ENCODE measurements around the gene CAMK1D.

Gene CAMK1D

DNA sequence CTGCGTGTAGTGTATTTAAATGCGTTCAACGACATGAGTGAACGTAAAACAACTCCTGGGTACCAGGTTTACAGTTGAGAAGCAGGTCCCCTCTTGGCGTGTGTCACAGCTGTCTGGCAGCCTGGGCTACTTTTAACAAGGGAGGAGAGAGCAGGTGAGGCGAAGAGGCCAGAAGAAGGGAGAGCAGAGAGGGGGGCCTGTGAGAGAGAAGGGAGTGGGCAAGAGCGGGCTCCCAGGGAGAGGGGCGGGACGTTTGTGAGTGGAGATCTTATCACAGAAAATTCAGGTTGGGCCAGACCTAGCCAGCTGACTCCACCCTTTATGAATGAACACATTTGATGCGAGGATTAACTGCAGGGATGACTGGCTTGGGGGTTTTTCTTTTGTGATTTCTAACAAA, 154.0 kb downstream of the CAMK1D start:
- no peak overlapping the region; the same call in 1 of the 2 replicates for H3K27ac ChIP-seq
- no peak for TF ChIP-seq CTCF (conservative IDR thresholded peaks at IDR 0.05)

- H3K27ac ChIP-seq: no peak overlapping the region
- TF ChIP-seq CTCF (conservative IDR thresholded peaks at IDR 0.05): no peak
Observed at GRCh38 chr10:12504176-12504575, 154.8 kb downstream of the CAMK1D start.

DNA sequence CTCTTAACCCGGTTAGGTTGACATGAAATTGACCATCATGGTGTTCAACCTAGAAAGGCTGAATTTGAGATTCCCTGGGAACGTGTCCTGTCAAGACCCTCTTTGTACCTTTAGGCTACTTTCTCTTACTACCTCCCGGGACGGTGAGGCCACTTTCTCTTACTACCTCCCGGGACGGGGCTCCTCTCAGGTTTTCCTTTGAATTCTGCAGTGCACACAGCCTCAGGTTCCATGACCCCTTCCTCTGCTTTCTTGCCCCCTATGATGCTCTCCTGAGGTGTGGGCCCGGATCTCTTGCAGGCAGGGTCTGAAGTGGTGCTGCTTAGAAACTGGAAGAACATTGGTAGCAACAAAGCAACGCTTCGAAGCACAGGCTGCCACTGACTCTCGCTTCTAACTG, 155.3 kb downstream of the CAMK1D start:
- TF ChIP-seq CTCF (conservative IDR thresholded peaks at IDR 0.05): no peak
- no peak overlapping the region for H3K27ac ChIP-seq

GRCh38 chr10:12505683-12506082, 156.3 kb downstream of the CAMK1D start:
- no peak overlapping the region for H3K27ac ChIP-seq
- no peak for TF ChIP-seq CTCF (conservative IDR thresholded peaks at IDR 0.05)

DNA sequence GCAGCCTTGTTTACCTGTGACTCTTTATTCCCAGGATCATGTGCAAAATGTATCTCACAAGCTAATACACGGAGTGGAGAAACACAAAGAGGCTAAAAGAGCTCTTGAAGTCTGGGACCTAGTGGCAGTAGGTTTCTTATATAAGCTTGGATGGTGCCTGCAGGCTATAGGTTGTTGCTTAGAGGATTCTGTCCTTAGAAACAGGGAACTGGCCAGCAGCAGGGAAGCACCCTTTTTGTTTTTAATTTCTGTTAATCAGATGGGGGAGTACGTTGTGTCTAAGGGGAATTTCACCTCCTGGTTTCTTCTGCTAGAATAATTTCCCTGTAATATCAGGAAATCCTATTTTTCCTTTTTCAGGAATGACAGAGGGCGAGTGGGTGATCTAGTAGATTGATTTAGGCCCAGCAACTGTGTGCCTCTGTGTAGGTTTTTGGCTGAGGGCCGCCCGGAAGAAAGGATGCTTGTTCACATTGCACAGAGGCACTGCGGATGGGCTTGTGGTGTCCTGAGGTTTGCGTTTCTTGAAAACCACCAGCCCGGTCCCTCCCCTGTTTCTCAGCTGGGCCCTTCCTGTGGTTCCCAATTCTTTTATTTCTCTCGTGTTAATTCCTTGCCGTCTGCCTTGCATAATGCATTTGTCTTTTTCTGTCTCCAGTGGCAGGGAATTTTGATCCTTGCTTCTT, 158.0 kb downstream of the CAMK1D start:
- H3K27ac ChIP-seq: no peak overlapping the region
- no peak for TF ChIP-seq CTCF (conservative IDR thresholded peaks at IDR 0.05)

- no peak overlapping the region for H3K27ac ChIP-seq
- TF ChIP-seq CTCF (conservative IDR thresholded peaks at IDR 0.05): no peak
Observed at GRCh38 chr10:12508165-12508564, 158.8 kb downstream of the CAMK1D start.

DNA sequence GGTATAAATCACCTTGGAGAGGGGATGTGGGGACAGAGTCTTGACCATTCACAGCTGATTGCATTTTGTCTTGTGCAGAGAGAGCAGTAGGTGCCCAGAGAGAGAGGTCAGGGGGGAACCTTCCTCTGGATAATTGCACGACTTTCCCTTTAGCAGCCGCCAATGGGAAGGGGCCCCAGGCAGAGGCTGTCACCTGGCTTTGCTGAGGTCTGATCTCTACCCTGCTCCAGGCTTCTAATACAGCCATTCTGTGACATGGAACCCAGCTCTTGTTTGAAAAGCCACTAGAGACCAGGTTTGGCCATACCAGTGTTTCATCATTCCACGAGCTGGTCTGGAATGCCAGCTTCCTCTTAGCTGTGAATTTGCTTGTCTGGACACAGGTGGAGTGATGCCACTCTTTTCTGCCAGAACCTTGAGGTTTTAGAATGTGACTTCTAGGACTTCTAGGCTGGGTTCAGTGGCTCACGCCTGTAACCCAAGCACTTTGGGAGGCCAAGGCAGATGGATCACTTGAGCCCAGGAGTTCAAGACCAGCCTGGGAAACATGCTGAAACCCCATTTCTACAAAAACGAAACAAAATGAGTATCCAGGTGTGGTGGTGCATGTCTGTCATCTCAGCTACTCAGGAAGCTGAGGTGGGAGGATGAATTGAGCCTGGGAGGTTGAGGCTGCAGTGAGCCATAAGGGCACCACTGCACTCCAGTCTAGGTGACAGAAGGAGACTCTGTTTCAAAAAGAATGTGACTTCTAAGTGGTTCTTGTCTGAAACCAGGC, 159.9 kb downstream of the CAMK1D start:
- no peak overlapping the region for H3K27ac ChIP-seq
- no peak for TF ChIP-seq CTCF (conservative IDR thresholded peaks at IDR 0.05)

Measured in VCaP (cell line).